Heart right ventricle (tissue), 16 donors: Measurements from ENCODE around the gene NCLN. TPM values are rescaled to one million over a fixed set of nuclear protein-coding genes. Genes with fewer than 3 reads are reported as not detected.
A peak's percentile ranks its signal among the peaks of the same experiment; 100 is the strongest.
"Not testable (repeated sequence)": the region's sequence is repeated elsewhere in the genome, so short reads cannot be mapped to it uniquely, and the experiment has no call there.

Source experiments
- ATAC-seq, 8 donors: fragments of 200-7000 bp; cut with Tn5 transposase; one replicate each; pipeline ENCODE4 v1.9.1; 2020; ENCODE audit warnings: mild to moderate bottlenecking in 8 of 8, moderate library complexity in 8 of 8, moderate number of reproducible peaks in 1 of 8
- DNase-seq, 2 donors: peaks; one replicate each; pipeline ENCODE4 v3.0.0-alpha.2; 2020
- H3K27ac ChIP-seq, 10 donors: fragments of 200-600 bp; sonication (generic) in 2 of 10; one replicate each; pipeline versions ENCODE4 v1.5.0 to v1.8.0; 2020 to 2022; ENCODE audit warnings: mild to moderate bottlenecking in 3 of 10
- H3K27me3 ChIP-seq, 7 donors: fragments of 200-600 bp; one replicate each; pipeline ENCODE4 v1.8.0; 2021 to 2022; ENCODE audit warnings: mild to moderate bottlenecking in 2 of 7
- H3K36me3 ChIP-seq, 9 donors: fragments of 200-600 bp; sonication (generic) in 1 of 9; one replicate each; pipeline versions ENCODE4 v1.5.0 to v1.8.0; 2020 to 2022; ENCODE audit warnings: mild to moderate bottlenecking in 2 of 9
- H3K4me1 ChIP-seq, 9 donors: fragments of 200-600 bp; sonication (generic) in 1 of 9; one replicate each; pipeline versions ENCODE4 v1.5.0 to v1.8.0; 2020 to 2022; ENCODE audit warnings: mild to moderate bottlenecking in 4 of 9
- H3K4me3 ChIP-seq, 10 donors: fragments of 200-600 bp; sonication (generic) in 2 of 10; one replicate each; pipeline versions ENCODE4 v1.5.0 to v1.8.0; 2020 to 2022; ENCODE audit warnings: mild to moderate bottlenecking in 7 of 10, moderate library complexity in 2 of 10
- H3K9me3 ChIP-seq, 11 donors: fragments of 200-600 bp in 10 of 11; sonication (generic) in 2 of 11; one replicate each; pipeline versions ENCODE4 v1.5.0 to v1.8.0; 2013 to 2022; ENCODE audit warnings: mild to moderate bottlenecking in 2 of 11, control low read depth in 1 of 11, moderate library complexity in 1 of 11
- CTCF ChIP-seq, 9 donors: fragments of 200-600 bp; sonication (generic) in 2 of 9; IDR thresholded peaks; one replicate each; pipeline versions ENCODE4 v1.5.0 to v1.8.0; 2021 to 2022; ENCODE audit warnings: antibody characterized with exemption in 9 of 9, mild to moderate bottlenecking in 5 of 9, moderate library complexity in 1 of 9
- WGBS, 2 donors: extraction: QIAGEN DNeasy Blood & Tissue Kit; methylation state at CpG; one replicate each; pipeline ENCODE4 v1.1.7; 2013; ENCODE audit warnings: inconsistent platforms in 1 of 2; 5-methylcytosine and 5-hydroxymethylcytosine counted together
- intact Hi-C, 10 donors: fragments of 100-400 bp; cut with DNase I; formaldehyde crosslinking; loops; one replicate each; pipeline versions ENCODE4 v1.11.1 to v1.14.2; 2022
- polyA plus RNA-seq, 2 donors: library from polyadenylated mRNA; stranded (reverse); fragments of 200-250 nt; gene quantifications; one replicate each; pipeline ENCODE4 v1.2.3, GENCODE V29; 2013
- total RNA-seq, 10 donors: library from RNA; stranded (reverse); fragmentation: NEBNext Ultra II Directional in 3 of 10; extraction: Animal tissue kit (Norgen Biotek cat#: 25700) in 3 of 10; gene quantifications; one replicate each; pipeline versions ENCODE4 v1.2.1 to v1.2.4, GENCODE V29; 2021 to 2023
- donor health status: Arrhythmogenic right ventricular cardiomyopathy.
- donor health status: ischemic (EF 13 %, LVEDD 7.1; RV severe dilation, severe dysfunction).
- donor health status: healthy with polysubstance abuse.
- donor health status: DM: no; HTN: yes; CAD: no.
- donor health status: DM: no; HTN: no; CAD: no.
- donor health status: ischemic (EF 25% LVEDD 6.9; RV normal size, moderate dysfunction).
- donor health status: ischemic (EF 25% LVEDD 5.7; RV mildly dilated, moderate dysfunction).
- donor health status: healthy.
- donor health status: DM: yes; HTN: yes; CAD: no.
- donor health status: Ischemic cardiomyopathy.
- donor health status: ischemic (EF 35%, LVEDD 5.7; RV mildly dilated, moderate dysfunction).
- donor health status: nonischemic (EF 11% LVEDD 7.7; RV severe dilation, severe dysfunction).
- donor health status: DM: yes; HTN: yes; CAD: no.
- donor health status: PGD.
- donor health status: ischemic (EF 29% LVEDD 5.4; RV normal size, mild dysfunction).
- donor health status: nonischemic (EF 23%, LVEDD 6.1; RV moderate dilation, normal function).

Gene NCLN
- total and polyA plus RNA-seq, 12 donors, result 17.1 to 43.6 (median 27.9) TPM

GRCh38 chr19:3216874-3217273 lies 31.1 kb downstream of the NCLN start:
- DNase-seq (no peak), ATAC-seq (no peak)
- intact Hi-C loops, result no loop called here
- WGBS, 2 donors, result 83% methylated on average over 5 of the region's 5 CpGs
- peaks cover 0 to 17% (median 4%) of the 10 kb centered on the region in 7 donors for H3K27me3 ChIP-seq
- H3K4me1 ChIP-seq, result no peaks in the 10 kb centered on the region
- TF ChIP-seq CTCF (IDR thresholded peaks at IDR 0.05), result no peak
- no peaks in the 10 kb centered on the region for H3K36me3 ChIP-seq
- H3K27ac ChIP-seq, result no peak overlapping the region
- H3K4me3 ChIP-seq, result no peak overlapping the region
- no peaks in the 10 kb centered on the region for H3K9me3 ChIP-seq

GRCh38 chr19:3220576-3220975 lies 34.8 kb downstream of the NCLN start:
- ATAC-seq (peak in 1 of 8 donors; percentile 24), DNase-seq (no peak)
- 77 to 80% methylated on average over 12 of the region's 12 CpGs for WGBS, 2 donors
- peaks cover 7 to 50% (median 39%) of the 10 kb centered on the region in 7 donors for H3K27me3 ChIP-seq
- peaks cover 0 to 3% (median 0%) of the 10 kb centered on the region in 9 donors for H3K4me1 ChIP-seq
- TF ChIP-seq CTCF (IDR thresholded peaks at IDR 0.05), result no peak
- no peaks in the 10 kb centered on the region for H3K9me3 ChIP-seq
- no peak overlapping the region for H3K4me3 ChIP-seq
- intact Hi-C loops, result no loop called here
- H3K27ac ChIP-seq, result no peak overlapping the region
- H3K36me3 ChIP-seq, result no peaks in the 10 kb centered on the region

- H3K27ac ChIP-seq, intact Hi-C loops, H3K9me3 ChIP-seq, H3K4me3 ChIP-seq, DNase-seq, H3K36me3 ChIP-seq, H3K4me1 ChIP-seq, ATAC-seq: not testable (repeated sequence)
- peaks cover 7 to 59% (median 47%) of the 10 kb centered on the region in 7 donors for H3K27me3 ChIP-seq
- WGBS, 2 donors, result 80 to 95% methylated on average over 5 of the region's 5 CpGs
These were observed 35.8 kb downstream of the NCLN start for GRCh38 chr19:3221576-3221975.

- TF ChIP-seq CTCF (IDR thresholded peaks at IDR 0.05), result no peak
- no peaks in the 10 kb centered on the region for H3K9me3 ChIP-seq
- H3K27ac ChIP-seq, result no peak overlapping the region
- peaks cover 0 to 3% (median 0%) of the 10 kb centered on the region in 9 donors for H3K4me1 ChIP-seq
- DNase-seq (no peak), ATAC-seq (no peak)
- H3K27me3 ChIP-seq, result peaks cover 7 to 70% (median 58%) of the 10 kb centered on the region in 7 donors
- no peak overlapping the region for H3K4me3 ChIP-seq
- WGBS, 2 donors, result 87 to 89% methylated on average over 5 of the region's 5 CpGs
- intact Hi-C loops, result no loop called here
- H3K36me3 ChIP-seq, result no peaks in the 10 kb centered on the region
These were observed 37.0 kb downstream of the NCLN start for GRCh38 chr19:3222709-3223108.

GRCh38 chr19:3224346-3225168 lies 38.8 kb downstream of the NCLN start, which contains the start of gene CELF5:
CELF5 (plus strand) TSS chr19:3224661; CDS start chr19:3224740, 79 bp downstream.
- ATAC-seq, result peak in 4 of 8 donors; percentile 46 to 73 (median 66)
- peak; percentile 28 to 69 (median 43) for TF ChIP-seq CTCF (IDR thresholded peaks at IDR 0.05)

More at GRCh38 chr19:3224346-3225168, 38.8 kb downstream of the NCLN start, which contains the start of gene CELF5:
- intact Hi-C loops, result no loop called here
- Histone ChIP-seq H3K27me3 (peaks cover 7 to 86% (median 76%) of the 10 kb centered on the region in 7 donors), H3K36me3 (no peaks in the 10 kb centered on the region), H3K9me3 (no peaks in the 10 kb centered on the region), H3K4me3 (peak within 1 kb of the TSS in 5 of 10 donors; percentile 12 to 30 (median 22)), H3K4me1 (peaks cover 0 to 3% (median 0%) of the 10 kb centered on the region in 9 donors), H3K27ac (no peak within 1 kb of the TSS)
- DNase-seq, result peak in 1 of 2 donors; percentile 59
- 2 to 3% methylated on average over 64 to 74 of the region's 94 CpGs for WGBS, 2 donors
